Hippocampal formation (tissue), 2 donors: Measurements from ENCODE around the gene ADGRF3.
"Not testable (repeated sequence)": the region's sequence is repeated elsewhere in the genome, so short reads cannot be mapped to it uniquely, and the experiment has no call there.

Experiments
- DNase-seq, 2 donors: peaks; one replicate each; lab custom pipeline; 2025; lab: John Stamatoyannopoulos, UW

ADGRF3 gene

GRCh38 chr2:26316845-26317244, 29.7 kb downstream of the ADGRF3 start:
- DNase-seq = no peak

- no peak for DNase-seq
Observed at GRCh38 chr2:26316041-26316440, 30.5 kb downstream of the ADGRF3 start.

- no peak for DNase-seq
Observed at GRCh38 chr2:26314243-26314642, 32.3 kb downstream of the ADGRF3 start.

GRCh38 chr2:26313446-26313845, 33.1 kb downstream of the ADGRF3 start:
- no peak for DNase-seq

- DNase-seq = no peak
Observed at GRCh38 chr2:26312471-26312870, 34.1 kb downstream of the ADGRF3 start.

GRCh38 chr2:26309921-26310320, 36.7 kb downstream of the ADGRF3 start:
- no peak for DNase-seq

- DNase-seq = no peak
Observed at GRCh38 chr2:26305540-26305939, 41.0 kb downstream of the ADGRF3 start.

- not testable (repeated sequence) for DNase-seq
Observed at GRCh38 chr2:26305094-26305493, 41.5 kb downstream of the ADGRF3 start.

GRCh38 chr2:26302846-26303245, 43.7 kb downstream of the ADGRF3 start:
- no peak for DNase-seq

- no peak for DNase-seq
Observed at GRCh38 chr2:26300234-26300925, 46.2 kb downstream of the ADGRF3 start.

GRCh38 chr2:26299471-26300101, 47.0 kb downstream of the ADGRF3 start:
- DNase-seq = no peak

GRCh38 chr2:26298638-26299393, 47.8 kb downstream of the ADGRF3 start:
- peak in 1 of 2 donors; percentile 28 for DNase-seq

- DNase-seq = no peak
Observed at GRCh38 chr2:26298286-26298637, 48.3 kb downstream of the ADGRF3 start.

GRCh38 chr2:26297061-26297460, 49.5 kb downstream of the ADGRF3 start:
- DNase-seq = no peak

- no peak for DNase-seq
Observed at GRCh38 chr2:26295511-26295910, 51.1 kb downstream of the ADGRF3 start.

GRCh38 chr2:26292646-26293045, 53.9 kb downstream of the ADGRF3 start:
- no peak for DNase-seq

- DNase-seq = no peak
Observed at GRCh38 chr2:26290001-26290400, 56.6 kb downstream of the ADGRF3 start.

- DNase-seq = no peak
Observed at GRCh38 chr2:26285931-26286330, 60.7 kb downstream of the ADGRF3 start.

GRCh38 chr2:26284132-26284531, 62.5 kb downstream of the ADGRF3 start:
- no peak for DNase-seq

- no peak for DNase-seq
Observed at GRCh38 chr2:26283606-26284005, 63.0 kb downstream of the ADGRF3 start.

- no peak for DNase-seq
Observed at GRCh38 chr2:26281226-26281625, 65.4 kb downstream of the ADGRF3 start.

- no peak for DNase-seq
Observed at GRCh38 chr2:26279886-26280285, 66.7 kb downstream of the ADGRF3 start.
